ENCODE data around the gene TM2D1.

Gene TM2D1

GRCh38 chr1:61654067-61654466 is 70.9 kb downstream of the TM2D1 start:
- H3K4me1 ChIP-seq, result no peaks in the 10 kb centered on the region
- no peak for DNase-seq
- H3K27me3 ChIP-seq, result no peaks in the 10 kb centered on the region
- no peaks in the 10 kb centered on the region for H3K36me3 ChIP-seq
- H3K9me3 ChIP-seq, result no peaks in the 10 kb centered on the region
- no peak overlapping the region for H3K4me3 ChIP-seq
- TF ChIP-seq CTCF (IDR thresholded peaks at IDR 0.05), result no peak
- intact Hi-C loops (cut with DNase I; ENCODE audit: low total_unique reads), result no loop called here
- no peak overlapping the region for H3K27ac ChIP-seq

- no peaks in the 10 kb centered on the region for H3K9me3 ChIP-seq
- no peak overlapping the region for H3K4me3 ChIP-seq
- intact Hi-C loops (cut with DNase I; ENCODE audit: low total_unique reads), result loop anchor here (10.0 kb wide), 2 partner anchors 194 to 604 kb away; no protein-coding TSS in a partner anchor
- DNase-seq, result no peak
- no peak overlapping the region for H3K27ac ChIP-seq
- H3K27me3 ChIP-seq, result no peaks in the 10 kb centered on the region
- no peaks in the 10 kb centered on the region for H3K4me1 ChIP-seq
- H3K36me3 ChIP-seq, result no peaks in the 10 kb centered on the region
- TF ChIP-seq CTCF (IDR thresholded peaks at IDR 0.05), result no peak
These were observed 75.8 kb downstream of the TM2D1 start for GRCh38 chr1:61648983-61649742.

GRCh38 chr1:61647142-61647541 is 77.8 kb downstream of the TM2D1 start:
- intact Hi-C loops (cut with DNase I; ENCODE audit: low total_unique reads), result loop anchor here (10.0 kb wide), 2 partner anchors 192 to 602 kb away; no protein-coding TSS in a partner anchor

GRCh38 chr1:61645476-61645875 is 79.5 kb downstream of the TM2D1 start:
- no peak overlapping the region for H3K27ac ChIP-seq
- no peaks in the 10 kb centered on the region for H3K27me3 ChIP-seq
- peaks cover 0 to 21% (median 15%) of the 10 kb centered on the region in 4 donors for H3K4me1 ChIP-seq
- H3K36me3 ChIP-seq, result no peaks in the 10 kb centered on the region
- no peak overlapping the region for H3K4me3 ChIP-seq
- intact Hi-C loops (cut with DNase I; ENCODE audit: low total_unique reads), result loop anchor here (10.0 kb wide), 2 partner anchors 191 to 601 kb away; no protein-coding TSS in a partner anchor
- no peak for DNase-seq
- H3K9me3 ChIP-seq, result no peaks in the 10 kb centered on the region
- TF ChIP-seq CTCF (IDR thresholded peaks at IDR 0.05), result no peak

More at GRCh38 chr1:61647142-61647541, 77.8 kb downstream of the TM2D1 start:
- H3K27me3 ChIP-seq, result no peaks in the 10 kb centered on the region
- H3K4me3 ChIP-seq, result no peak overlapping the region
- no peak overlapping the region for H3K27ac ChIP-seq
- H3K36me3 ChIP-seq, result no peaks in the 10 kb centered on the region
- TF ChIP-seq CTCF (IDR thresholded peaks at IDR 0.05), result no peak
- peaks cover 0 to 8% (median 4%) of the 10 kb centered on the region in 4 donors for H3K4me1 ChIP-seq
- DNase-seq, result no peak
- H3K9me3 ChIP-seq, result no peaks in the 10 kb centered on the region

GRCh38 chr1:61644303-61644702 is 80.6 kb downstream of the TM2D1 start:
- H3K4me1 ChIP-seq, result peaks cover 0 to 33% (median 23%) of the 10 kb centered on the region in 4 donors
- no peaks in the 10 kb centered on the region for H3K36me3 ChIP-seq
- no peak overlapping the region for H3K27ac ChIP-seq
- no peaks in the 10 kb centered on the region for H3K27me3 ChIP-seq
- DNase-seq, result no peak
- intact Hi-C loops (cut with DNase I; ENCODE audit: low total_unique reads), result loop anchor here (10.0 kb wide), 2 partner anchors 190 to 600 kb away; no protein-coding TSS in a partner anchor
- H3K4me3 ChIP-seq, result no peak overlapping the region
- no peak for TF ChIP-seq CTCF (IDR thresholded peaks at IDR 0.05)
- H3K9me3 ChIP-seq, result no peaks in the 10 kb centered on the region
